HG02763 (cell line): ENCODE results near the gene RANBP1.
"Not testable (repeated sequence)": the region's sequence is repeated elsewhere in the genome, so short reads cannot be mapped to it uniquely, and the experiment has no call there.

Experiments
- ATAC-seq: cut with Tn5 transposase; IDR thresholded peaks from one replicate; pipeline ENCODE4 v1.9.1; 2021; ENCODE audit warnings: mild to moderate bottlenecking, moderate library complexity; ENCODE audit not compliant: unreplicated experiment

RANBP1 gene

DNA sequence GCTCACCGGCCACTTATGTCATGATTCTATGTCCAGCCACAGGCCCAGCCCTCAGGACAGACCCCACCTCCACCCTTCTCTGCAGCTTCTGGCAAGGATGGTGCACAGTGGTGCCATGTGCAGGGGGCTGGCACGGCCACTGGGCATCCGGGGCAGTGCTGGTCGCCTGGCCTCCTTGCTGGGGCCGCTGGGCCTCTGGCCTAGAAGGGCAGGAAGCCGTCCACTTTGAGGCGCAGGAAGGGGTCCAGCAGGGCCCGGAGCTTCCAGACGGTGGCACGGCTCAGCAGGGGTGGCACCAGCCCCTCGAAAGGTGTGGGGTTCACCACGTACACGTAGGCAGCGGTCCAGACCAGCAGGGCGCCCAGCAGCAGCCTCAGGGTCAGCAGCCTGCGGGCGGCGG, 32.5 kb downstream of the RANBP1 start:
- ATAC-seq, result no peak

DNA sequence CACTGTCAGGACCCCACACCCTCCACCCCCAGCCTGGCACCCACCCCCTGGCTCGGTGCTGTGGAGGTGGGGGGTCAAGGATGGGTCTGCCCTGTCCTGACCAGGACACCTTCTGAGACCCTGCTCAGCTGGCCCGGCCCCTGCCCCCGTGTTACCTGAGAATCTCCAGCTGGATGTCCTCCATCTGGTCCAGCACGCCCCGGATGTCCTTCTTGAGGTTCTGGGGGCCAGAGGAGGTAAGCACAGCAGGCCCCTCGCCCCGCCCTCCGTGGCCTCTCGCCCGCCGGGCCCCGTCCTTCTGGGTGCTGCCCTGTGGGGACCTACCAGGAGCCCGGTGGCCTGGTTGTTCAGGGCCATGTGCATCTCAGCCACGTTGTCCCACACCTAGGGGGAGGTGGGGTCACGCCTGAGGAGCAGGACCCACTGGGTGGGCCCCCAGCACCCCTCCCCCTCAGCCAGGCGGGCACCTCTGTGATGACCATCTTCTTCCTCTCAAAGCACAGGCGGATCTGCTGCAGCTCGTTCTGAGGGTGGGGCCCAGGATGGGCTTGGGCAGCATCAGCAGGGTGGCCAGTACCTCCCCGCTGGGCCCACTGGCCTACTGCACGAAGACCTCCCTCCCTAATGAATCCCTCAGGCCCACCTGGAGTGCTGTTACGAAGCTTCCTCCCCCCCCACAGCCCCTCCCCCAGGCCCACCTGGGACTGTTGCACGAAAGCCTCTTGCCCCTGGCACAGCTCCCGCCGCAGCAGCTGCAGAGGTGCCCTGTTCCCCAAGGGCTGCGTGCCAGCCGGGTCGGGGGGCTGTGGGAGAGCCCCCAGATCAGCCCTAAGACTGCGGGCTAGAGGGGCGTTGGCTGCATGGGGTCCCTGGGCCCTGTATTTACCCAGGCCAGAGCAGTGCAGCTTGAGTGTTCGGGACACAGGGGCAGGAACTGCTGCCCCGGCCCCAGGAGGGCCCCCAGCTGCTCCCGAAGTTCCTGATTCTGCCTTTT, 33.6 kb downstream of the RANBP1 start:
- no peak for ATAC-seq

DNA sequence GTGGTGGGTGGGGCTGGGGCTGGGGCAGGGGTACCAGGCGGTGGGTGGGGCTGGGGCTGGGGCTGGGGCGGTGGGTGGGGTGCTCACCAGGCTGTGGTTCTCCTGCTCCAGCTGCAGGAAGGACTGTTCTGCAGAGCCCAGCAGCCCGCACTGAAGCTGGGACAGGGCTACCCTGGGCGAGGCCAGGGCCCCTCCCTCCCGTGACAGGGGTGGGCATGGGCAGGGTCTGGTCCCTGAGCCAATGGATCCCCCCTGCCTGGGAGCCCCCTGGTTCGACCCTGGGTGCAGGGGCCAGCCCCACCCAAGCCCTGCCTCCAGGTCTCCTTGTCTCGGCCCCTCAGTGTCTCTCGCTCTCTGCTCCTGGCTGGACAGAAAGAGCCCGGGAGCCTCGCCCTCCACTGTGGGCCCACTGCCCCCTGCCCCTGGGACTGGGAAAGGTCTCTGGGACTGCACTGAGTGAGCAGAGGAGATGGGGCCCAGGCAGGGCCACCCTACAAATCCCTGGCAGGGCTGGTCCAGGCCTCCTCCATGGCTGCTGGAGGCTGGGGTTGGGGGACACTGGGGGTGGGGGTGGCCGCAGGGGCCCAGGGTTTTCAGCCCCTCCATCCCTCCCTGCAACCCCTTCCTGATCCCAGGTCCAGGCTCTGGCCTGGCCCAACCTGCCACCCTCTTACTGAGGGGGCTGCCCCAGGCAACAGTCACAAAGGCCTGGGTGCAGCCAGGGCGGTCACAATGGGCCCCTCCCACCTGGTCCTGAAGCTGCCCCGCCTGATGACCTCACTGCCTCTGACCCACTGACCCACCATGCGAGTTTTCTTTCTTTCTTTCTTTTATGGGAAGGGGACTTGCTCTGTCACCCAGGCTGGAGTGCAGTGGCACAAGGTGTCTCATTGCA, 34.7 kb downstream of the RANBP1 start, which contains the start of gene CCDC188:
Gene CCDC188, minus strand, starts transcription at position 675 of the 895 bp plus-strand sequence. Its CDS starts 69 bp downstream, at position 606.
- no peak for ATAC-seq

DNA sequence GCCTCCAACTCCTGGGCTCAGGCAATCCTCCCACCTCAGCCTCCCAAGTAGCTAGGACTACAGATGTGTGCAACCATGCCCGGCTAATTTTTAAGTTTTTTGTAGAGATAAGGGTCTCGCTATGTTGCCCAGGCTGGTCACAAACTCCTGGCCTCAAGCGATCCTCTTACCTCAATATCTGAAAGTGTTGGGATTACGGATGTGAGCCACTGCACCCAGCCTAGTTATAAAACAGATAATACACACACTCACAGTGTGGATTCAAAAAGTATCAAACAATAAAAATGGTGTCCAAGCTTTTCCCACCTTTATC, 35.3 kb downstream of the RANBP1 start:
- no peak for ATAC-seq

DNA sequence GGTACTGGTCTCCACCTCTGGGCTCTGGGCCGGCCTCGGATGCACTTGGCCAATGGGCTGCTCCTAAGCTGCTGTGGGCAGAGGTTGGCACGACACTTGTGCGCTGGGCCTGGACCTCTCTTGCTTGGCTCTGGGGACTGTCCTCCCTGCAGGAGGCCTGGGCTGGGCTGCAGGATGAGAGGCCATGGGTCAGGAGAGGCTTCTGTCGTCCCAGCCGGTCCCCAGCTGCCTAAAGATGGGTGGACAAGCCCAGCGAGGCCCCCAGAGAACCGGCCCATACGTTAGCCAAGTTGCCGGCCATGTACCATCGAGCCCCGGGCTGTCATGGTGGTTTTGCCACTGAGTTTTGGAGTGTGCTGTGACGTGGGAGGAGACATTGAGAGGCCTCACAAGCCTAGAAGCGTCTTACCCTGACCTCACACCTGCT, 36.6 kb downstream of the RANBP1 start:
- ATAC-seq, result no peak

DNA sequence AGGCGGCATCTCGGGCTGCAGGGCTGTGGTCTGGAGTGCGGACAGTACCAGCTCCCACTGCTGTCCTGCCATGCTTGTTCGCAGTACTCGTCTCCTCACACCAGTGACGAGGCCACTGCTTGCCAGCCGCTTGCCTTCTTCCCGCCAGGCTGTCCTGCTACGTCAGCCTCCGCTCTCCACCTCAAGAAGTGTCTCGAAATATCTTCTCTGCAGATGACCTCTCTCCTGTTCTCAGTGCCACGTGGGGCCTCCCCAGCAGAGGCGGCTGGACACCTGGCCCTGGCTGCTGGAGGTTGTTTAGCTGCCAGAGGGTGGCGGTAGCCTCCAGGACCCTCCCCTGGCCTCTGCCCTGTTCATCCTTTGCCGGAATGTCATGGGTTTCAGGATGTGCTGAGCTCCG, 38.0 kb downstream of the RANBP1 start:
- no peak for ATAC-seq

DNA sequence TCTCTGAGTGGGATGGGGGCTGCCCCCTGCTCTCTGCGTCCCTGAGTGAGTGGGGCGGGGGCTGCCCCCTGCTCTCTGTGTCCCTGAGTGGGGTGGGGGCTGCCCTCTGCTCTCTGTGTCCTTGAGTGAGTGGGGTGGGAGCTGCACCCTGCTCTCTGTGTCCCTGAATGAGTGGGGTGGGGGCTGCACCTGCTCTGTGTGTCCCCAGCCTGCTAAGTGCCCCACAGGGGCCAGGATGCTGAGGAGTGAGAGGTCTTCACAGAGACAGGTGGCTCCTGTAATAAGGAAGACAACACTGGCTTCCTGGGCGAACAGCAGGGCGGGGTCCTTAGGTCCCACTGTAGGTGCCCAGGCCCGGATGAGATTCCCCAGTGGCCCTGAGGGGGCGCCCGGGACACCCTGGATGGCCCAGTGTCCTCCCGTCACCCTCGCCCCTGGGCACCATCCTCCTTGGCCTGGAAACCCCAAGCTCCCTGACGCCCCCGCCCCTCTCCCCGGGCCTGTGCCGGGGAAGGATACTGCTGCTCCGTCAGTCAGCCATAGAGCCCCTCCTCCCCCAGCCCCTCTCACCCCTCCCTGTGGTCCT, 38.8 kb downstream of the RANBP1 start:
- ATAC-seq, result no peak

DNA sequence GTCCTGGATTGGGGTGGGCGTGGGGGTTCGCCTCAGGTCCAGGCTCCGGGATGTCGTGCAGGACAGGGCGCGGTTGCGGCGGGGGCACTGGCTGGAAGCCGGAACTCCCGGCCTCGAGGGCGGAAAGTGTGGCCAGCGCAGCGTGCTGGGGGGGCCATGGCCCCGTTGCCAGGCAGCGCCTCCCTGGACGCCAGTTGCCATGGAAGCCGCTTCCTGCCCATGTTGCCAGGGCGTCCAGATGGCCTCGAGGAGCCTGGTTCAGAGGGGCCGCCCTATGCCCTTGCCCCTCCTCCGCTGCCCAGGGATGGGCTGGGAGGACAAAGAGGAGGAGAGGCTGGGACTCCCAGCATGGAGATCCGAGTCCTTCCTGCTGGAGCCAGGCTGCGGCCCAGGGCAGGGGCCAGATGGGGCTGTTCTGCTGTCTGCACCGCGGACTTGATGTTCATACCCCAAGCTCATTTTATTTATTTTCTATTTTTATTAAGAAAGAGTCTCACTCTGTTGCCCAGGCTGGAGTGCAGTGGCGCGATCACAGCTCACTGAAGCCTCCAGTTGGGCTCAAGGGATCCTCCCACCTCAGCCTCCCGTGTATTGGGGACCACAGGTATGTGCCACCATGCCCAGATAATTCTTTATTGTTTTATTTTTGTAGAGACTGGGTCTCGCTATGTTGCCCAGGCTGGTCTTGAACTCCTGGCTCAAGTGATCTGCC, 39.6 kb downstream of the RANBP1 start:
- no peak for ATAC-seq

DNA sequence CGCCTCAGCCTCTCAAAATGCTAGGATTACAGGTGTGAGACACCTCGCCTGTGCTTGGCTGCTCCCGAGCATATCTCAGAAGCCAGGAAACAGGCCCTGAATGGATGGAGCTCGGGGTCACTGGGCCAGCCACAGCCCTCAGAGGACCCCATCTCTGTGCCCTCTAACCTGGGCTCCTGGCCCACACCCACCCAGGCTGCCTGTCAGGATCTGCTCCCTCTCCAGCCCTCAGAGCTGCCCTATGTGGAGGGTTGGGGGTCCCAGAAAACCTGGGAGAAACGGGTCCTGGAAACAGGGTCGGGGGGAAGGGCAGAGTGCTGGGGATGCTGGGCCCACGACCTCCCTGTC, 40.1 kb downstream of the RANBP1 start:
- no peak for ATAC-seq

DNA sequence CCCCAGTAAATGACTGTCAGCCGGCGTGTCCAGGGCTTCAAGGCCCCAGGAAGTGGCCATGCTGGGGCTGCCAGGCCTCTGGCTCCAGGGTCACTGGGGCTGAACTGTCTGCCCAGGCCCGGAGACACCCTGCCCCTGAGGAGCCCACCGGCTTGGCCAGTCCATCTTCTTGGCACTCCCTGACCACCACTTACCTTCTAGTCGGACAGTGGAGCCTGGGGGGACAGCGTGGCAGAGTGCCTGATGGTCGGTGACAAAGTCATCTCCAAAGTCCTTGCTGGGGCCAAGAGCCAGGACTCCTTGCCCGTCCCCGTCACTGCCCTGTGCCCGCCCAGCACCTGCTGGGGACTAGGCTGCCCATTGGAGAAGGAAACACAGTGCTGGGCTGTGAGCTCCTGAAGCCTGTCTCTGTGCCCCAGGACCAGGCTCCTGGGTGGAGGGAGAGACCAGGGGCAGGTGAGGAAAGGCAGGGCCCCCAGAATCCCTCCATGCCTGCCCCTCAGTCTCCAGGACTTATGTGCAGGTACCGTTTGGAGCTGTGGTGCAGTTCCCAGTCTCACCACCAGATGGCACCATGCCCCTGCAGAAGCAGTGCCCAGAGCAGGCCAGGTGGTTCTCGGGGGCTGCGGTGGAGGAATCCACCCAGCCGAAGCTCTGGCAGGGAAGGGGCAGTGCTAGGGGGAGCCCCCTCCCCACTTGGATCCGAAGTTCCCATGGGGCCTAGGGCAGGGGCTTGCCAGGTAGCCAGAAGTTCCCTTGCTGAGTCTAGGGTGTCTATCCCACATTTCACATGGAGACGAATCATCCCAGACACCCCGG, 40.9 kb downstream of the RANBP1 start:
- no peak for ATAC-seq

DNA sequence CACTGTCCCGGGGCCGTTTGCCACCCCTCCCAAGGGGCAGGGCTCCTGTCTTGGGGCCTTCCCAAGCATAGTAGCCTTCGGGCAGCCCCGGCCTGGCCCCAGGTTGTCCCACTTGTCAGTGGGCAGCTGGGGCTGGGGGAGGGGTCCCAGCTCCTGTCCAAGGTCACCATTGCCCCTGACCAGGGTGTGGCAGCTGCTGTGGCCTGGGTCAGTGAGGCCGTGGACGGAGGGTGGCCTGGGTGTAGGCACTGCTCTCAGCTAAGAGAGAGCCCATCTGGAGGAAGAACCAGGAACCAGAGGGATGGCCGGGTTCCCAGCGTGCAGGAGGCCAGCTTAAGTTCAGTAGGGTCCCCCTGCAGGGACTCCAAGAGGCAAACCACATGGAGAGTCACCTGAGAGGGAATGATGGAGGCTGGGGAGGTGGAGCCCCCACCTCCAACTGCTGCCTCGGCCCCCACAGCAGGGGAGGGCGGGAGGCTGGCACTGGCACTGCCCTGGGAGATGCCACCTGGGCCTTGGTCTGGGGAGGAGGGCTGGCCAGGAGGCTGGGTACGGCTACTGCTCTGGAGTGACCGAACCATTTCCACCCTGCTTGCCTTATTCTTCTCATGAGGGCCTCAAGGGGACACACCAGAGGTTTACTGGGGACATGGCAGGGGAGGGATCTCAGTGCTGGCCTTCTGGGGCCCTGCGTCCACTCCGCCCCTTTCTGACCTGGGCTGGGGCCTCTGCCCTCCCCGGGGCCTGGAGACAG, 41.7 kb downstream of the RANBP1 start:
- ATAC-seq, result no peak

DNA sequence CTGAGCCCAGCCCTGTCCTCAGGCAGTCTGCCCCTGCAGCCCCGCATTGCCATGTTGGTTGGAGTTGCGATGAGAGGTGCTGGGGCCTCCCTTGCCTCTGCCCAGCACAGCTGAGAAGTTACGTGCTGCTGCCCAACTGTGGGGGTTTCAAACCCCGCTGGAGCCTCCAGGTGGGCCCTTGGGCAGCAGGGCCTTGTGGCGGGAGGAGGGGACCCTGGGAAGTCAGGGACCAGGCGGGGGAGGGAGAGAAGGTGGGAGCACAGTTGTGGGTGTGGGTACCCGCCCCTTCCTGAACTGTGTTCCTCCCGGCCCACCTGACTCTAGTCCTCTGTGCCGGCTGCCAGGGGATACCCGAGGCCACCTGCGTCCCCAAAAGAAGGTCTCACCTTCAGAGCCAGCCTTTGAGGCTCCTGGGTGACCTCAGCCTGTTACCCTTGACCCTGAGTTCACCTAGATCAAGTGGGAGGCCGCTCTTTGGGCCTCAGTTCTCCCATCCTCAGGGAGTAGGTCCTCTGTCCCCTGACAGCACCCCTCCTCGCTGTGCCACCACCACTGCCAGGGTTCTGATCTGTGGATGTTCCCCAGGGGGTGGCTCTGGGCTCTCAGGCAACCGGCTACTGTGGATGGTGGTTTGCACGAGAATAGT, 42.6 kb downstream of the RANBP1 start:
- ATAC-seq, result no peak

DNA sequence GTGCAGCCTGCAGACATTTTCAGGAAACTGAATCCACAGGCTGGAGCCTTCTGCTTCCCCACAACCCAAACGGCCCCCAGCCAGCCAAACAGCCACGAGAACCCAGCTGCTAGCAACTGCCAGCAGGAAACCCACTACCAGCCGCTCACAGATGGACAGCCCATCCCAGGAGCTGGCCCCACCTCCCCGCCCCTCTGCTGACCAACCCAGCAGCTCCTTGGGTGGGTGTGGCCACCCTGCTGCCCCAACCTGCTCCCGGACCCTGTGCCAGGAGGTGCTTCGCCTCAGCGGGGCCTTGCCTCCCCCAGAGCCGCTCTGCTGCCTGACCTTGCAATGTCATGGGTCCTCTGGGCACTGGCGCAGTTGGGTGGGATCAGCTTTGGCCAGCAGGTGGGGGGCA, 43.2 kb downstream of the RANBP1 start:
- ATAC-seq, result no peak

DNA sequence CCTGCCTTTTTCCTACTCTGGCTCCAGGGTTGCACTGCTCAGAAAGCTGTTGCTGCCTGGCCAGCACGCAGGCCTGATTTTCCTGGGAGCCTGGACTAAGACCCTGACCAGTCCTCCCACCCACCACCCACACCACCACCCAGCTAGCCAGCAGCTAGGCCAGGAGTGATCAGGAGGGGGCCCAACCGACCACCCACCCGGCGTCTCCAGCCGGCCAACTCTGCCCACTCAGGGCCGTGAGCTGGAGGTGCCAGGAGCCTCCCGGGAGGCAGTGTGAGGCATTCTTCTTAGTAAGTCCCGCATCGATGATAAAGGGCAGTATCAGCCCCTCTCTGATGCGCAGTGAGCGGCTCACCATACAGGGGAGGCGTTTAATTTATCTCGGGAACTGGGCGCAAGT, 43.6 kb downstream of the RANBP1 start:
- not testable (repeated sequence) for ATAC-seq

DNA sequence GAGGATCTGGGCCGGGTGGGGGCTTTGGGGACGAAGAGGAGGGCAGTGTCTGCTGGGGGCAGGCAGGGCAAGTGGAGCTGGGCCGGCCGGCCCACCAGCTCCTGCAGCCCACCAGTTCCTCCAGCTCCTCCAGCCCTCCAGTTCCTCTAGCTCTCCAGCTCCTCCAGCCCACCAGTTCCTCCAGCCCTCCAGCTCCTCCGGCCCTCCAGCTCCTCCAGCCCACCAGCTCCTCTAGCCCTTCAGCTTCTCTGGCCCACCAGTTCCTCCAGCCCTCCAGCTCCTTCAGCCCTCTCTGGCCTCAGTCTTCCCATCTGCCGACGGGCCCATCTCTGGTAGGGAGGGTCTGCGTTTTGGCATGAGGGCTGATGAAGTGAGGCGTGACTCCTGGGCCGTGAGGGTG, 44.1 kb downstream of the RANBP1 start:
- ATAC-seq, result no peak

DNA sequence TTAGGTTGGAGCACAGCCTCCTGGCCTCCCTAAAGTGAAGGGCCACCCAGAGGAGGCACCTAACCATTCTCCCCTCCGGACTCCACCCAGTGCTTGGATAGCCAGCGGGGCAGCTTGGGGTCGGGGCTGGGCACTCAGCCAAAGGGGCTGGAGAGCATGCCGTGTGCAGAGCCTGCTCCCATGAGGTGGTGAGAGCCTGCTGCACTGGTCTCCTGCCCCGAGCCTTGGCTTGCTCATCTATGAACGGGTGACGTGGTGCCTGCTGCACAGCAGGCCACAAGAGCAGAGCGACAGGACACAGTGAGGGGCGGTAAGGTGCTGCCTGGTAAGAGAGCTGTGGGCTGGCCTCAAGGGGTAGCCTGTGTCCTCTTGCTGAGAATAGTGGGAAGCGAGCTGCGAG, 49.0 kb downstream of the RANBP1 start:
- ATAC-seq, result no peak

DNA sequence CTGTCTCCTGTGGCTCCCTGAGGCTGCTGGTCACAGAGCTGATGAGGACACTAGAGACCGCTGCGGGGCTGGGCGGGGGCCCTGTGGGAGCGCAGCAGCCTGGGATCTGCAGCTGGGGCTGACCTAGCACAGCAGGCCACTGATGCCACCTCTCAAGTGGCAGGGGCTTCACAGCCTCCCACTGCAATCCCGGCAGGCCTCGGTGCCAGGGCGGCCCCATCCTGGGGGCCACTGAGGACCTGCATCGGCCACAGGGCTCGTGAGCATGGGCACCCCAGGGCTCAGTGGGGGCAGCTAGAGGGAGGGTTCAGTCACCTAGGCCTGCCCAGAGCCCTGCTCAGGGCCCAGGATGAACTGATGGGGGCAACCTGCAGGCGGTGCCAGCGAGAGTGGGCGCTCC, 49.5 kb downstream of the RANBP1 start:
- ATAC-seq, result no peak

DNA sequence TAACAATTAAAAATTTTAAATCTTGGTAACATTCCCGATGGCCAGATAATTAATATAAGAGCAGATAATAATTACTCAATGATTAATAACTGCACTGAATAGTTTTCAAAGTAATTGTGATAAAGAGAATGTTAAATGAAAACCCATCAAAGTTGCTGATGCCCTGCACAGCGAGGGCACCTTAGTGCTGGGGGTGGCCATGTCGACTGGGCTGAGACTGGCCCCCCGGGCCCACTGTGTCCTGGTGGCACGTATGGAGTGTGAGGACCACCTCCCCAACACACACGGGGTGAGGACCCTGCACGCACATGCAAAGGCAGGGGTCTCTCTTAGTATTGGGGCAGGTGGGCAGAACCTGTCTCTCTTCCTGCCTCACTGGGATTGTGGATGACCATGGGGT, 50.0 kb downstream of the RANBP1 start:
- no peak for ATAC-seq

DNA sequence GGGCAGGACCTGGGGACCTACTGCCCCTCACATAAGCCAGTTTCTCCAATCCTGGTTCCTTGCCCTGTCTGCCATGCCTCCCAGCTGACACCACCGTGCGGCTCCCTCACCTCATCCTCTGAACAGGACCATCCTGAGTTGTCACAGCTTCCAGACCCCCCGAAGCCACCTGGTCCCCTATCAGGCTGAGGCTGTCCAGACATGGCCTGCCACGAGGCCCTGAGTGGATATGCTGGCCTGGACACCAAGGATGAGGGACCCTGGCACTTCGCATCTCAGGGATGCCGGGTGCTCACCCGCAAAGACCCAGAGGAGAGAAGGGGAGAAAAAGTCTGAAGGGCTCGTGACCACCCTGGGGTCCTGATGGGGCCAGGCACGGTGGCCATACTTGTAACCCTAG, 50.8 kb downstream of the RANBP1 start:
- ATAC-seq, result no peak
